ENCODE results near the gene COBLL1. TPM values are rescaled to one million over a fixed set of nuclear protein-coding genes. Genes with fewer than 3 reads are reported as not detected.

COBLL1 gene
- total RNA-seq, 2 donors from 2014 or later, result 0.28 to 0.48 TPM

GRCh38 chr2:164816046-164816445 is 25.6 kb downstream of the COBLL1 start:
- H3K4me1 Mint-ChIP-seq, result no peaks in the 10 kb centered on the region
- no peak overlapping the region for H3K4me3 Mint-ChIP-seq
- no peaks in the 10 kb centered on the region for H3K27me3 Mint-ChIP-seq
- no peaks in the 10 kb centered on the region for H3K9me3 Mint-ChIP-seq
- ATAC-seq (replicated peaks), result no peak
- no peak overlapping the region for H3K27ac Mint-ChIP-seq
- no peaks in the 10 kb centered on the region for H3K36me3 Mint-ChIP-seq (ENCODE audit: low read depth)

GRCh38 chr2:164815071-164815793 is 26.4 kb downstream of the COBLL1 start:
- no peak overlapping the region for H3K27ac Mint-ChIP-seq
- no peak overlapping the region for H3K4me3 Mint-ChIP-seq

DNA sequence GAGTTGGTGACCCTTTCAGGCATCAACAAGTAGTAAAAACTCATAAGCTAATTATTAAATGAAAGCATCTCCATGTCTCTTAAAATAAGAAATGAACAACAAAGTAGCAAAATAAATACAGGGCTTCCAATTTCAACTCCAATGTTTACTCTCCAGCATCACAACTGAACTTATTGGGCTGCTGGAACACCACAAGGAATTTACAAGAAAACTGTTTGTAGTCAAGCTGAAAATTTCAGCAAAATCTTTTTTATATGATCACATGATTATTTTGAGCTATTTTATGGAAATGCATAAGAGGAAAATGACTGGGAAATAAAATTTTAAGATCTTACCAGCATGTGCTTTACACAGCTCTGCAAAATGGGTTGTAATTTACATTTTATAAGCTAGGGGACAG is 28.1 kb downstream of the COBLL1 start:
- no peaks in the 10 kb centered on the region for H3K36me3 Mint-ChIP-seq (ENCODE audit: low read depth)
- H3K9me3 Mint-ChIP-seq, result no peaks in the 10 kb centered on the region
- no peaks in the 10 kb centered on the region for H3K4me1 Mint-ChIP-seq
- H3K4me3 Mint-ChIP-seq, result no peak overlapping the region
- no peak for ATAC-seq (replicated peaks)
- no peak overlapping the region for H3K27ac Mint-ChIP-seq
- H3K27me3 Mint-ChIP-seq, result no peaks in the 10 kb centered on the region

More at GRCh38 chr2:164815071-164815793, 26.4 kb downstream of the COBLL1 start:
- H3K9me3 Mint-ChIP-seq, result no peaks in the 10 kb centered on the region
- H3K27me3 Mint-ChIP-seq, result no peaks in the 10 kb centered on the region
- H3K4me1 Mint-ChIP-seq, result no peaks in the 10 kb centered on the region
- H3K36me3 Mint-ChIP-seq (ENCODE audit: low read depth), result no peaks in the 10 kb centered on the region
- no peak for ATAC-seq (replicated peaks)

DNA sequence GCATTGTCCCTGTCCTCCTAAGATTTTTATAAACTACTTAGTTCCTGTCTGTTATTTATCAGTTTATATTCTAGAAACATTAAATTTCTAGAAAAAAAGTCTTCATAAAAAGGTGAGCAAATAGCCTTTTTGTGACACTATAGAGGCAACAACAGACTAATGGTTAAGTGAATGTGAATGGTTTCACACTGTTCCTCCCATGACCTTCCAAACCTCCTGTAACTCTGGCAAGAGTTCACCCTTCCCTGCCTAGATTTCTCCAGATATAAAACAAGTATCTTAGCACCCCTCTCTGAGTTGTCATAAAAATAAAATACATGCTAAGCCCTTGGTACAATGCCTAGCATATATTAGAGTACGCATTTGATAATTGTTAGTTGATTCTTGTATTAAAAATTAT is 29.2 kb downstream of the COBLL1 start:
- Mint-ChIP-seq H3K36me3 (ENCODE audit: low read depth) (no peaks in the 10 kb centered on the region), H3K4me1 (no peaks in the 10 kb centered on the region), H3K9me3 (no peaks in the 10 kb centered on the region), H3K27ac (no peak overlapping the region), H3K4me3 (no peak overlapping the region), H3K27me3 (no peaks in the 10 kb centered on the region)
- no peak for ATAC-seq (replicated peaks)

- Mint-ChIP-seq H3K4me1 (no peaks in the 10 kb centered on the region), H3K4me3 (no peak overlapping the region), H3K36me3 (ENCODE audit: low read depth) (no peaks in the 10 kb centered on the region), H3K27ac (no peak overlapping the region), H3K9me3 (no peaks in the 10 kb centered on the region), H3K27me3 (no peaks in the 10 kb centered on the region)
- ATAC-seq (replicated peaks), result no peak
These were observed 29.8 kb downstream of the COBLL1 start for GRCh38 chr2:164811819-164812218.

DNA sequence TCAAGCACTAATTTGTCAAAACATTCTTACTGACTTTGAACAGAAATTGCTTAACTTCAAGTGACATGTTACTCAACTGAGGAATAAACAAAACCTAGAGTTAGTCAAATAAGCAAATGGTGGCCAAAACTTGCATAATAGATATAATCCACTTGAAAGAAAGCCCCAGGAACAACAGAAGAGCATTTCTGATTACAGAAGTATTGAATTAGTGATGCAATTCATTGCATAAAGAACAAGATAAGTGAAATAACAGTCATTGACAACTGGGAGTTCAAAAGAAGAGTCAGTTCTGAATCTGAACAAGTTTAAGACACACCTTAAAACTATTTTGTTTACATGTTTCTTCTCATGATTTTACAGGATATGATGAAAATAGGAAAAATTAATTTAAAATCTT is 30.8 kb downstream of the COBLL1 start:
- Mint-ChIP-seq H3K36me3 (ENCODE audit: low read depth) (no peaks in the 10 kb centered on the region), H3K4me3 (no peak overlapping the region), H3K27me3 (no peaks in the 10 kb centered on the region), H3K4me1 (no peaks in the 10 kb centered on the region), H3K9me3 (no peaks in the 10 kb centered on the region), H3K27ac (no peak overlapping the region)
- no peak for ATAC-seq (replicated peaks)

DNA sequence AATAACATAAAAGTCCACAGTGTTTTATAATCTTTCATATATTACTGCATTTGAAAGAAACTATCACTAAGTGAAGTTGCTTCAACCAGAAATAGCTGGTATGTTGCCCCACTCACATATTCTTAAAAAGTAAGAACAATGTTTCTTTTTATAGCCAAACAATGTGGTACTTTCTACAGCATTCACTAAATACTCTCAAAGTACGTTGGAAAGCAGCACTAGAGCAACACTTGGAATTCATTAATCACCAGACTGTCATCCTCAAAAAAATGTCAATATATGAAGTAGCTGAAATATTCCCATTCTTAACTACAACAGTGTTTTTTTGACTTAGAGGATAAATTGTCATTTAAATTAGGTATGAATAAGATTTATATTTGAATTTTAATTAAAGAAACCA is 32.8 kb downstream of the COBLL1 start:
- ATAC-seq (replicated peaks), result no peak
- Mint-ChIP-seq H3K9me3 (no peaks in the 10 kb centered on the region), H3K27ac (no peak overlapping the region), H3K36me3 (ENCODE audit: low read depth) (no peaks in the 10 kb centered on the region), H3K4me3 (no peak overlapping the region), H3K27me3 (no peaks in the 10 kb centered on the region), H3K4me1 (no peaks in the 10 kb centered on the region)

DNA sequence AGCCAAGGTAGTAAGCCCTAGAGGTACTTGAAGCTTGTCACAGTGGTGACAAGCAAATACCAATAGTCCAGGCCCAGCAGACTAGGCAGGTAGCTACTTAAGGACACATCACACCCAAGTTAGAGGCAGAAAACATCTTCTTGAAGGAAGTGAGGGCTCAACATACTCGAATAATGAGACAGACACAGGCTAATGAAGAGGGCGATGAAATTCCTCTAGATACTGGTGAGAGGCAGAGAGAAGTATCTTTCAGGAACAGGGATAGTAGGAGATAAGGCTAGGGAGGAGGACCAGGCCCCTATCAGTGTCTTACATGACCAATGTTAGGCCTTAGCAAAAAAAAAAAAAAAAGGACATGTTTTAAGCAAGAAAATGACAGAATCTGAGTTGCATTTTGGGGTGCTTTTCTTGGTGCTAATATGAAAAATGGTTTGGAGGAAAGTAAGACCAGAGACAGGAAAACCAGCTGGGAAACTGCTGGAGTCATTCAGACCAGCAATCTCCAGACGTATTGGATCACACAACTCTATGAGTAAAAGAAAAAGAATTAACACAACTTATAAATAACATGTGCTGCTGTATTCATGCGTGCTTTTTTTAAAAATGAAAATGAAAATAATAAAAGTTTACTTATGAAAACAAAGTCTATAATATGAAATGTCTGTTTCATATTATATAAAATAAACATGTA is 37.7 kb downstream of the COBLL1 start:
- no peaks in the 10 kb centered on the region for H3K9me3 Mint-ChIP-seq
- no peaks in the 10 kb centered on the region for H3K36me3 Mint-ChIP-seq (ENCODE audit: low read depth)
- no peaks in the 10 kb centered on the region for H3K27me3 Mint-ChIP-seq
- no peak for ATAC-seq (replicated peaks)
- H3K4me1 Mint-ChIP-seq, result no peaks in the 10 kb centered on the region
- H3K4me3 Mint-ChIP-seq, result no peak overlapping the region
- no peak overlapping the region for H3K27ac Mint-ChIP-seq

DNA sequence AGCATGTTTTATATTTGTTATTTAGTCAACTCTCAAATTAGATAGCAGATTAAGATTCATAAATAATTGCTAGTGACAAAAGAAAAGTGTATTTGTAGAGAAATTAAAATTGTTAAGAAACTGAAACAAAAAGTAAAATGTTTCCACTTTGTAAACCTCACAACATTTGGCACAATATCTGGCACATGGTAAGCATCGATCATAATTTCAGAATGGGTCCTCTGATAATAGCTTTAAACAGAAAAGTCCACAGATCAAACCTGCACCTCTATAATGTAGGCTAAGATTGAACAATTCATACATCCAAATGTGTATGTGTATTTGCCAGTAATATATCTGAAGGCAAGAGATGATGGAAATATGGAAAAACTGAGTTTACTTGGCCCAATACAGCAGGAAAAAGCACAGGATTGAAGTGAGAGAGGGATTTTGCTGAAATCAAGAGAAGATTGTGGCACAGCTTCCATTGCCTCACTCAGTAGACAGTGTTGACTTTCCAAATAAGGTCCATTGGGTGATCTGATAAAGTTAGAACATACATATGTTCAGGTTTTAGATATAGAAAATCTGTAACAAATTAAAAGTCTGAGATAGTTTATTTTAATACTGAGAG is 39.4 kb downstream of the COBLL1 start:
- ATAC-seq (replicated peaks), result no peak
- H3K36me3 Mint-ChIP-seq (ENCODE audit: low read depth), result no peaks in the 10 kb centered on the region
- no peak overlapping the region for H3K27ac Mint-ChIP-seq
- no peak overlapping the region for H3K4me3 Mint-ChIP-seq
- H3K9me3 Mint-ChIP-seq, result no peaks in the 10 kb centered on the region
- H3K4me1 Mint-ChIP-seq, result no peaks in the 10 kb centered on the region
- H3K27me3 Mint-ChIP-seq, result no peaks in the 10 kb centered on the region

- H3K4me1 Mint-ChIP-seq, result no peaks in the 10 kb centered on the region
- ATAC-seq (replicated peaks), result no peak
- no peaks in the 10 kb centered on the region for H3K9me3 Mint-ChIP-seq
- H3K27ac Mint-ChIP-seq, result no peak overlapping the region
- no peak overlapping the region for H3K4me3 Mint-ChIP-seq
- no peaks in the 10 kb centered on the region for H3K27me3 Mint-ChIP-seq
- H3K36me3 Mint-ChIP-seq (ENCODE audit: low read depth), result no peaks in the 10 kb centered on the region
These were observed 41.1 kb downstream of the COBLL1 start for GRCh38 chr2:164800572-164800971.

DNA sequence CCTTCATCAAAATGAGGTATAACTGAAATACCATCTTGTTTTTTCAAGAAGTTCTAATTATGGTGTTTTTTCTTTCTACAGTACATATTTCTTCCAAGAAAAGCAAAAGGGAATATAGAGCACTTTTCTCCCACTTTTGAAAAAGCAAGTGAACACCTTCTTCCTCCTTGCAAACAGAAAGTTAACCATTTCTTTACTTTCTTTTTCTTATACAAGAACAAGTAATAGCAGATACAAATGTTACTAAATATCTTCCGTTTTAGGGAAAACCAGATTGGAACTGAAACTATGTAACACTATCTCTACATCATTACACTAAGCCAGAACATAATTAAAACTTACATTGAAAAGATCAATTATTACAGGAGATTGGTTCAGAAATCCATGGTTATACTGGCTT is 44.0 kb downstream of the COBLL1 start:
- Mint-ChIP-seq H3K27ac (no peak overlapping the region), H3K4me3 (no peak overlapping the region), H3K27me3 (no peaks in the 10 kb centered on the region), H3K9me3 (no peaks in the 10 kb centered on the region), H3K4me1 (no peaks in the 10 kb centered on the region), H3K36me3 (ENCODE audit: low read depth) (no peaks in the 10 kb centered on the region)
- ATAC-seq (replicated peaks), result no peak

DNA sequence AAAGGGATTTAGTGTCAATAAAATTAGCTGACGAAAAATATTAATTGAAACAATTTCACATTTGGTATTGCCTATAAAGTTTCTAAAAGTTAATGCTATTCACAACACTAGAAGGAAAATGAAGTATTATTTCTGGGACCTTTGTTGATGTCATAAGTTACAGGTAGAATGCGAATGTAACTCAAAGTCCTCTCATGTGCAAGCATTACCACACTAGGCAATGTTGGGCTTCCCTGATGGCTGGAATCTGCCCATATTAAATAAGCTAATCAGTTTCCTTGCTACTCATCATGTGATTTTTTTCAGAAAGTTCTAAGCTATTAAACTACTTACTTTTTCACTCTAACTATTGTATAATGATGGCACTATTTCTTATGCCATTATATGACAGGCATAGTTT is 44.6 kb downstream of the COBLL1 start:
- Mint-ChIP-seq H3K4me1 (no peaks in the 10 kb centered on the region), H3K27me3 (no peaks in the 10 kb centered on the region), H3K27ac (no peak overlapping the region), H3K36me3 (ENCODE audit: low read depth) (no peaks in the 10 kb centered on the region), H3K4me3 (no peak overlapping the region), H3K9me3 (no peaks in the 10 kb centered on the region)
- no peak for ATAC-seq (replicated peaks)

GRCh38 chr2:164794432-164795231 is 47.0 kb downstream of the COBLL1 start:
- no peak for ATAC-seq (replicated peaks)
- Mint-ChIP-seq H3K4me1 (no peaks in the 10 kb centered on the region), H3K4me3 (no peak overlapping the region), H3K27me3 (no peaks in the 10 kb centered on the region), H3K36me3 (ENCODE audit: low read depth) (no peaks in the 10 kb centered on the region), H3K9me3 (no peaks in the 10 kb centered on the region), H3K27ac (no peak overlapping the region)

DNA sequence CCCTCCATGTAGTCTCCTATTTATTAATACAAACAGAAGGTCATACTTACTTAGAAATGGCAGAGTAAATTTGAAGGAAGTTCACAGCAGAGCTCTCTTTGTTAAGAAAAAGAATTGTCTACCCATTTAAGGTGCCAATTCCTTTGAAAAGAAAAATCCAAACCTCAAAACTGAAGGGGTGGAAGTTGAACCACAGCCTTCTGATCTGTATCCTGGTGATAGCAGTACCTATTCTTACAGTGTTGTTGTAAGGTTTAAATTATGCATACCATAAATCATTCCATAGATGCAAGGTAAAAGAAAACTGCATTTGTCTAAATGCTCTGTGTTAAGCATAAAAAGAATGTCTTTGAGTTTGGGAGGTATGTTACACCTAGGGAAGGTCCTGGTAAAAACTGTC is 47.6 kb downstream of the COBLL1 start:
- H3K4me1 Mint-ChIP-seq, result no peaks in the 10 kb centered on the region
- H3K27me3 Mint-ChIP-seq, result no peaks in the 10 kb centered on the region
- H3K36me3 Mint-ChIP-seq (ENCODE audit: low read depth), result no peaks in the 10 kb centered on the region
- no peaks in the 10 kb centered on the region for H3K9me3 Mint-ChIP-seq
- ATAC-seq (replicated peaks), result no peak
- H3K4me3 Mint-ChIP-seq, result no peak overlapping the region
- no peak overlapping the region for H3K27ac Mint-ChIP-seq
